Measurements from ENCODE around the gene SETD2.

DNA sequence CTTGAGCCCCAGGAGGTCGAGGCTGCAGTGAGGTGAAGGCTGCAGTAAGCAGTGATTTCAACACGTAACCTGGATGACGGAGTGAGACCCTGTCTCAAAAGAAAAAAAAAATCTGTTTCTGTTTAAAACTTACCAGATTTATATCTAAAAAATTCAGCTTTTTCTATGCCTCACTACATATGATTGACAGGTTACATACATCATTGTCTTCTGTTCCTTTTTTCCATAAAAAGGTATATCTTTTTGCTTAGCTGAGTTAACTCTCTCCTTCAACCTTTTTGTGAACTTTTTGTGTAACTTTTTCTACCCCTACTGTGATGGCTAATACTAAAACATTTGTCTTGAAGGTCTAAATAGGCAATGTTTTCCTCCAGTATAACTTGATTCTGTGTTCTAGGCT, 38.6 kb upstream of the SETD2 start:
- TF ChIP-seq, protein P1, sequence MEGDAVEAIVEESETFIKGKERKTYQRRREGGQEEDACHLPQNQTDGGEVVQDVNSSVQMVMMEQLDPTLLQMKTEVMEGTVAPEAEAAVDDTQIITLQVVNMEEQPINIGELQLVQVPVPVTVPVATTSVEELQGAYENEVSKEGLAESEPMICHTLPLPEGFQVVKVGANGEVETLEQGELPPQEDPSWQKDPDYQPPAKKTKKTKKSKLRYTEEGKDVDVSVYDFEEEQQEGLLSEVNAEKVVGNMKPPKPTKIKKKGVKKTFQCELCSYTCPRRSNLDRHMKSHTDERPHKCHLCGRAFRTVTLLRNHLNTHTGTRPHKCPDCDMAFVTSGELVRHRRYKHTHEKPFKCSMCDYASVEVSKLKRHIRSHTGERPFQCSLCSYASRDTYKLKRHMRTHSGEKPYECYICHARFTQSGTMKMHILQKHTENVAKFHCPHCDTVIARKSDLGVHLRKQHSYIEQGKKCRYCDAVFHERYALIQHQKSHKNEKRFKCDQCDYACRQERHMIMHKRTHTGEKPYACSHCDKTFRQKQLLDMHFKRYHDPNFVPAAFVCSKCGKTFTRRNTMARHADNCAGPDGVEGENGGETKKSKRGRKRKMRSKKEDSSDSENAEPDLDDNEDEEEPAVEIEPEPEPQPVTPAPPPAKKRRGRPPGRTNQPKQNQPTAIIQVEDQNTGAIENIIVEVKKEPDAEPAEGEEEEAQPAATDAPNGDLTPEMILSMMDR (IDR thresholded peaks at IDR 0.05), result no peak
- TF ChIP-seq POLR2AphosphoS5 (IDR thresholded peaks at IDR 0.05), result no peak
- TF ChIP-seq POLR2A (IDR thresholded peaks at IDR 0.05), result no peak

Measured in stomach (tissue), 4 donors.